ENCODE measurements around the gene MRPS6.

- no peak for TF ChIP-seq POLR2A (IDR thresholded peaks at IDR 0.05; ENCODE audit: low read length)
- TF ChIP-seq GATA1 (IDR thresholded peaks at IDR 0.05; ENCODE audit: low read depth, low read length) = no peak
These were observed 18.2 kb downstream of the MRPS6 start for GRCh38 chr21:34091607-34092006.
